A549 (cell line): ENCODE measurements around the gene ABCA3. TPM values are rescaled to one million over a fixed set of nuclear protein-coding genes. Genes with fewer than 3 reads are reported as not detected.
A peak's percentile ranks its signal among the peaks of the same experiment; 100 is the strongest.

ENCODE experiments used
- ATAC-seq, 2 experiments: fragments of 200-7000 bp in 1 of 2; fragments of >200 bp in 1 of 2; cut with Nextera tagmentation in 1 of 2; cut with Tn5 transposase in 1 of 2; 3 replicates each; pipeline versions ENCODE4 v1.8.0 to v1.9.1; 2018 to 2020; ENCODE audit warnings: mild to moderate bottlenecking in 1 of 2, moderate library complexity in 1 of 2
- CTCF ChIA-PET: fragments of 300-600 bp; sonication (Branson Sonifier 250); formaldehyde crosslinking; extraction: SDS; loops from one replicate; lab custom pipeline; 2021; ENCODE audit warnings: antibody characterized with exemption, inconsistent platforms; lab: Yijun Ruan, JAX
- POLR2A ChIA-PET: fragments of 350-600 bp; formaldehyde crosslinking; extraction: SDS; loops from one replicate; lab custom pipeline; 2021; ENCODE audit warnings: antibody characterized with exemption, inconsistent platforms; lab: Yijun Ruan, JAX
- DNase-seq, 2 experiments: peaks; one replicate each; pipeline versions ENCODE4 v3.0.0 to v3.0.0-alpha.2; 2011 to 2016; ENCODE audit warnings: low read depth in 1 of 2, low spot score in 1 of 2
- FAIRE-seq: peaks from 2 replicates; lab custom pipeline; 2011; peaks lifted over from hg19 to GRCh38; lab: Jason Lieb, UNC
- H3K27ac ChIP-seq, 2 experiments: fragments of >200 bp; sonication (Bioruptor Twin); formaldehyde crosslinking; 3 replicates each; pipeline ENCODE4 v1.5.1; 2016 to 2017
- H3K4me1 ChIP-seq: fragments of >200 bp; sonication (Bioruptor Twin); formaldehyde crosslinking; 3 replicates; pipeline ENCODE4 v1.6.1; 2016
- H3K4me2 ChIP-seq: fragments of >200 bp; sonication (Bioruptor Twin); formaldehyde crosslinking; 3 replicates; pipeline ENCODE4 v1.6.1; 2016
- H3K4me3 ChIP-seq: fragments of >200 bp; sonication (Bioruptor Twin); formaldehyde crosslinking; 3 replicates; pipeline ENCODE4 v1.5.1; 2016
- H3K9me3 ChIP-seq: fragments of >200 bp; sonication (Bioruptor Twin); formaldehyde crosslinking; 3 replicates; pipeline ENCODE4 v1.6.1; 2016
- CBX2 ChIP-seq: fragments of 200-600 bp; sonication (generic); IDR thresholded peaks from 2 replicates; pipeline ENCODE4 v1.6.1; 2016; ENCODE audit warnings: low read depth, mild to moderate bottlenecking, borderline replicate concordance
- ESRRA ChIP-seq: fragments of 150-350 bp; IDR thresholded peaks from 2 replicates; pipeline ENCODE4 v1.6.1; 2014; ENCODE audit warnings: mild to moderate bottlenecking, low read length, borderline replicate concordance
- FOSB ChIP-seq: fragments of 250-450 bp; sonication (Bioruptor Pico); IDR thresholded peaks from 2 replicates; pipeline ENCODE4 v1.5.0; 2020; ENCODE audit warnings: mild to moderate bottlenecking, moderate library complexity
- FOSL2 ChIP-seq, 2 experiments: fragments of 450-650 bp in 1 of 2; fragments of >200 bp in 1 of 2; sonication (Bioruptor Twin) in 1 of 2; formaldehyde crosslinking; IDR thresholded peaks; 2 replicates each; pipeline versions ENCODE4 v1.5.0 to v1.6.1; 2016 to 2020; ENCODE audit warnings: mild to moderate bottlenecking in 1 of 2, moderate library complexity in 1 of 2
- GATA3 ChIP-seq: IDR thresholded peaks from 2 replicates; pipeline ENCODE4 v1.6.1; 2012; ENCODE audit warnings: borderline replicate concordance
- HDAC2 ChIP-seq: fragments of 200-600 bp; sonication (generic); IDR thresholded peaks from 2 replicates; pipeline ENCODE4 v1.6.1; 2016
- HMGXB4 ChIP-seq: fragments of 250-450 bp; sonication (Bioruptor Pico); IDR thresholded peaks from 2 replicates; pipeline ENCODE4 v1.5.0; 2021; ENCODE audit warnings: mild to moderate bottlenecking, moderate library complexity, borderline replicate concordance
- JUNB ChIP-seq: fragments of >200 bp; sonication (Bioruptor Twin); formaldehyde crosslinking; IDR thresholded peaks from 2 replicates; pipeline ENCODE4 v1.6.1; 2016
- MAFK ChIP-seq: fragments of 450-650 bp; IDR thresholded peaks from 2 replicates; pipeline ENCODE4 v1.6.1; 2014; ENCODE audit not compliant: partially characterized antibody
- NFE2L2 ChIP-seq: fragments of 150-350 bp; conservative IDR thresholded peaks from 2 replicates; pipeline ENCODE4 v1.6.1; 2014; ENCODE audit warnings: low read length
- PBX3 ChIP-seq: IDR thresholded peaks from 2 replicates; pipeline ENCODE4 v1.6.1; 2012
- POLR2AphosphoS2 ChIP-seq: conservative IDR thresholded peaks from 2 replicates; pipeline ENCODE4 v1.6.1; 2012; ENCODE audit warnings: low read length, improper control_type of control experiment, inconsistent platforms
- RAD21 ChIP-seq, 2 experiments: fragments of >200 bp in 1 of 2; sonication (Bioruptor Twin) in 1 of 2; formaldehyde crosslinking in 1 of 2; IDR thresholded peaks in 1 of 2; conservative IDR thresholded peaks in 1 of 2; 2 replicates in 1 of 2; 3 replicates in 1 of 2; pipeline ENCODE4 v1.6.1; 2012 to 2018; ENCODE audit warnings: inconsistent platforms in 1 of 2
- RARB ChIP-seq: fragments of 250-450 bp; sonication (Bioruptor Pico); IDR thresholded peaks from 2 replicates; pipeline ENCODE4 v1.8.0; 2021; ENCODE audit warnings: mild to moderate bottlenecking, moderate library complexity
- RNF2 ChIP-seq: fragments of 200-600 bp; sonication (generic); IDR thresholded peaks from 2 replicates; pipeline ENCODE4 v1.6.1; 2016; ENCODE audit warnings: low read depth, mild to moderate bottlenecking, antibody characterized with exemption, moderate library complexity, borderline replicate concordance
- ZSCAN20 ChIP-seq: fragments of 250-450 bp; sonication (Bioruptor Pico); IDR thresholded peaks from 2 replicates; pipeline ENCODE4 v1.8.0; 2022; ENCODE audit warnings: mild to moderate bottlenecking, moderate library complexity
- WGBS: methylation state at CpG from one replicate; pipeline ENCODE4 v1.1.6; 2017; ENCODE audit errors: missing lambda C conversion rate; 5-methylcytosine and 5-hydroxymethylcytosine counted together
- polyA plus RNA-seq, 4 experiments: library from polyadenylated mRNA; depleted of rRNA in 3 of 4; stranded (reverse); fragments of >200 nt; fragmentation: RNase III in 1 of 4; extraction: RNeasy Plus Mini Kit Qiagen cat#74134 plus additional on column Dnase treatment in 1 of 4; gene quantifications; 2 replicates in 3 of 4; 3 replicates in 1 of 4; pipeline ENCODE4 v1.2.3, GENCODE V29; 2011 to 2017
- TF ChIP-seq, protein P1 (sequence below): fragments of 200-600 bp; sonication (generic); IDR thresholded peaks from 2 replicates; pipeline ENCODE4 v1.6.1; 2016; ENCODE audit warnings: antibody characterized with exemption, mild to moderate bottlenecking, moderate library complexity
- TF ChIP-seq, protein P2 (sequence below): fragments of 250-450 bp; sonication (Bioruptor Pico); IDR thresholded peaks from 2 replicates; pipeline ENCODE4 v1.5.0; 2020; ENCODE audit warnings: low read depth, mild to moderate bottlenecking, moderate library complexity
- TF ChIP-seq, protein P3 (sequence below): IDR thresholded peaks from 2 replicates; pipeline ENCODE4 v1.6.1; 2012; ENCODE audit warnings: low read depth, borderline replicate concordance
- TF ChIP-seq, protein P4 (sequence below): fragments of 450-650 bp; IDR thresholded peaks from 2 replicates; pipeline ENCODE4 v1.6.1; 2014; ENCODE audit warnings: antibody characterized with exemption

ABCA3 gene
- polyA plus RNA-seq, 2 of the 4 experiments (the other 2 are of a cell fraction), result 6.4 to 9.9 TPM

GRCh38 chr16:2280981-2281542 is 59.5 kb downstream of the ABCA3 start:
- H3K4me3 ChIP-seq, result no peak overlapping the region
- no peak overlapping the region for H3K27ac ChIP-seq
- no peak for TF ChIP-seq HDAC2
- TF ChIP-seq, protein P1, sequence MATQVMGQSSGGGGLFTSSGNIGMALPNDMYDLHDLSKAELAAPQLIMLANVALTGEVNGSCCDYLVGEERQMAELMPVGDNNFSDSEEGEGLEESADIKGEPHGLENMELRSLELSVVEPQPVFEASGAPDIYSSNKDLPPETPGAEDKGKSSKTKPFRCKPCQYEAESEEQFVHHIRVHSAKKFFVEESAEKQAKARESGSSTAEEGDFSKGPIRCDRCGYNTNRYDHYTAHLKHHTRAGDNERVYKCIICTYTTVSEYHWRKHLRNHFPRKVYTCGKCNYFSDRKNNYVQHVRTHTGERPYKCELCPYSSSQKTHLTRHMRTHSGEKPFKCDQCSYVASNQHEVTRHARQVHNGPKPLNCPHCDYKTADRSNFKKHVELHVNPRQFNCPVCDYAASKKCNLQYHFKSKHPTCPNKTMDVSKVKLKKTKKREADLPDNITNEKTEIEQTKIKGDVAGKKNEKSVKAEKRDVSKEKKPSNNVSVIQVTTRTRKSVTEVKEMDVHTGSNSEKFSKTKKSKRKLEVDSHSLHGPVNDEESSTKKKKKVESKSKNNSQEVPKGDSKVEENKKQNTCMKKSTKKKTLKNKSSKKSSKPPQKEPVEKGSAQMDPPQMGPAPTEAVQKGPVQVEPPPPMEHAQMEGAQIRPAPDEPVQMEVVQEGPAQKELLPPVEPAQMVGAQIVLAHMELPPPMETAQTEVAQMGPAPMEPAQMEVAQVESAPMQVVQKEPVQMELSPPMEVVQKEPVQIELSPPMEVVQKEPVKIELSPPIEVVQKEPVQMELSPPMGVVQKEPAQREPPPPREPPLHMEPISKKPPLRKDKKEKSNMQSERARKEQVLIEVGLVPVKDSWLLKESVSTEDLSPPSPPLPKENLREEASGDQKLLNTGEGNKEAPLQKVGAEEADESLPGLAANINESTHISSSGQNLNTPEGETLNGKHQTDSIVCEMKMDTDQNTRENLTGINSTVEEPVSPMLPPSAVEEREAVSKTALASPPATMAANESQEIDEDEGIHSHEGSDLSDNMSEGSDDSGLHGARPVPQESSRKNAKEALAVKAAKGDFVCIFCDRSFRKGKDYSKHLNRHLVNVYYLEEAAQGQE, result peak; percentile 54; the same call in 1 of the 2 replicates
- TF ChIP-seq, all 56 proteins: peak for 1
- no peaks in the 10 kb centered on the region for H3K4me1 ChIP-seq
- ATAC-seq, result no peak
- H3K4me2 ChIP-seq, result no peak overlapping the region
- CTCF ChIA-PET, result interaction anchor here (0.7 to 1.9 kb wide), 3 partner anchors 10 to 145 kb away, joined by 3 to 4 read pairs (median 4); partner anchors contain the start of gene ABCA3
- no peaks in the 10 kb centered on the region for H3K9me3 ChIP-seq
- POLR2A ChIA-PET, result no interaction called here
- FAIRE-seq, result no peak
- WGBS, result 90% methylated on average over 22 of the region's 24 CpGs
- no peak for DNase-seq

DNA sequence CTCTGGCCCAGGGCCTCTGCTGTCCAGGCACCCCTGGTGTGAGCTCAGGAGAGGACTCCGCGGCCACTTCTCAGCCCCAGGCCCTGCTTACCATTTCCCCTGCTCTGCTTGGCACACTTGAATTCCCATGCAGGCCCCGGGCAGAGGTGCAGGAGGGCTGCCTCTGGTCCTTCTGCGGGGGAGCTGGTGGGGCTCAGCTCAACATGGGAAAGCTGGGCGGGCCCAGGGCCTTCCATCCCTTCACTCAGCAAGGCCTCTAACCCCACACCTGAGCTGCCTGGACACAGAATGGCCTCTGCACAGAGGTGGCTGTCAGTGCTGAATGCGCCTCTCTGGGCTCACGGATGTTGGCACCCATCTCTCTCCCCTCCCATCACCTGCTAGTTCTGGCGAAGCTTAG is 60.1 kb downstream of the ABCA3 start:
- FAIRE-seq (no peak), DNase-seq (no peak)
- ChIA-PET CTCF (interaction anchor here (0.7 to 1.9 kb wide), 3 partner anchors 60 to 221 kb away, joined by 3 to 4 read pairs (median 3); partner anchors contain the start of gene ABCA3), POLR2A (no interaction called here)
- Histone ChIP-seq H3K27ac (no peak overlapping the region), H3K4me1 (no peaks in the 10 kb centered on the region), H3K4me2 (no peak overlapping the region), H3K9me3 (no peaks in the 10 kb centered on the region), H3K4me3 (no peak overlapping the region)
- WGBS, result 88% methylated on average over 7 of the region's 8 CpGs
- no peak for TF ChIP-seq FOSL2 (IDR thresholded peaks at IDR 0.05)
- TF ChIP-seq FOSL2 (CRISPR knock-in tag; IDR thresholded peaks at IDR 0.05), result no peak
- TF ChIP-seq, protein P2, sequence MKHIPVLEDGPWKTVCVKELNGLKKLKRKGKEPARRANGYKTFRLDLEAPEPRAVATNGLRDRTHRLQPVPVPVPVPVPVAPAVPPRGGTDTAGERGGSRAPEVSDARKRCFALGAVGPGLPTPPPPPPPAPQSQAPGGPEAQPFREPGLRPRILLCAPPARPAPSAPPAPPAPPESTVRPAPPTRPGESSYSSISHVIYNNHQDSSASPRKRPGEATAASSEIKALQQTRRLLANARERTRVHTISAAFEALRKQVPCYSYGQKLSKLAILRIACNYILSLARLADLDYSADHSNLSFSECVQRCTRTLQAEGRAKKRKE (CRISPR knock-in tag), result no peak
- TF ChIP-seq HMGXB4 (CRISPR knock-in tag), result no peak
- TF ChIP-seq POLR2AphosphoS2, result no peak
- TF ChIP-seq RARB (CRISPR knock-in tag), result no peak
- no peak for TF ChIP-seq RNF2
- TF ChIP-seq CBX2, result no peak
- TF ChIP-seq, protein P3, sequence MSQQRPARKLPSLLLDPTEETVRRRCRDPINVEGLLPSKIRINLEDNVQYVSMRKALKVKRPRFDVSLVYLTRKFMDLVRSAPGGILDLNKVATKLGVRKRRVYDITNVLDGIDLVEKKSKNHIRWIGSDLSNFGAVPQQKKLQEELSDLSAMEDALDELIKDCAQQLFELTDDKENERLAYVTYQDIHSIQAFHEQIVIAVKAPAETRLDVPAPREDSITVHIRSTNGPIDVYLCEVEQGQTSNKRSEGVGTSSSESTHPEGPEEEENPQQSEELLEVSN, result no peak
- TF ChIP-seq GATA3, result no peak
- no peak for TF ChIP-seq RAD21 (conservative IDR thresholded peaks at IDR 0.05 in 1 of 2, IDR thresholded peaks at IDR 0.05 in 1 of 2)
- no peak for TF ChIP-seq ESRRA
- TF ChIP-seq, protein P1, result no peak
- TF ChIP-seq NFE2L2, result no peak
- TF ChIP-seq, protein P4, sequence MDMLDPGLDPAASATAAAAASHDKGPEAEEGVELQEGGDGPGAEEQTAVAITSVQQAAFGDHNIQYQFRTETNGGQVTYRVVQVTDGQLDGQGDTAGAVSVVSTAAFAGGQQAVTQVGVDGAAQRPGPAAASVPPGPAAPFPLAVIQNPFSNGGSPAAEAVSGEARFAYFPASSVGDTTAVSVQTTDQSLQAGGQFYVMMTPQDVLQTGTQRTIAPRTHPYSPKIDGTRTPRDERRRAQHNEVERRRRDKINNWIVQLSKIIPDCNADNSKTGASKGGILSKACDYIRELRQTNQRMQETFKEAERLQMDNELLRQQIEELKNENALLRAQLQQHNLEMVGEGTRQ, result no peak
- TF ChIP-seq ZSCAN20 (CRISPR knock-in tag), result no peak
- no peak for TF ChIP-seq JUNB
- TF ChIP-seq PBX3, result no peak
- TF ChIP-seq FOSB (CRISPR knock-in tag), result no peak
- TF ChIP-seq MAFK, result no peak
- TF ChIP-seq, all 56 proteins: peak for 0
- no peak for ATAC-seq
